ENCODE data around the gene LRRC59.

DNA sequence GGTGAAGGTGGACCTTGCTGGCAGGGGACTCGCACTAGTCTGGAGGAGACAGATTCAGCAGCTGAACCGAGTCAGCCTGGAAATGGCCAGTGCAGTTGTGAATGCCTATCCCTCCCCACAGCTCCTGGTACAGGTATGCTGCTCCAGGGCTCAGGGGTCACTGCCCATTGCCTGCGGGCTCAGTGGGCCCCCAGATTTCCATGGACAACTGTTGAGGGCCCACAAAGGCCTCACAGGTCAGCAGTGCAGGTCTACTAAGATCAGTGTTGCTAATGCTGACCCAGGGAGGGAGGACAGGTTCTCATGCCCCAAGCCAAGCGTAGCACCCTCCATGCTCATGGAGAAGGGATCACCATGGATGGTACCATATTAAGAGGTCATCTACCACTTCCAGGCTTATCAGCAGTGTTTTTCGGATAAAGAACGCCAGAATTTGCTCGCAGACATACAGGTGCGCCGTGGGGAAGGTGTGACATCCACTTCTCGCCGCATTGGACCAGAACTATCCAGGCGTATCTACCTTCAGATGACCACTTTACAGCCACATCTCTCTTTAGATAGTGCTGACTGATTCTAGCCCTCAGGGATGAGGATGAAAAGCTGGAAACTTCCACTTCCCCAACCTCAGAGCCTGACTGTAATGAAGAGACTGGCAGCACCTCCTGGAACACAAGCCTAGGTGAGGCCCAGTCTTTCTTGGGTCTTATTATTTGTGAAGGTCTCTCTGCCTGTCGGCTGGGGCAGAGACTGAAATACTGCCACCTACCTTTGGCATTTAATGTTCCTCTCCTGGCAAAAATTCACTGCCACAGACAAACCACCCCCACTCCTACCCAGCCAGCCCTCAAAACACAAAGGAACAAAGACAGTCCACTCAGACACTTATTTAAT is 16.7 kb downstream of the LRRC59 start:
- TF ChIP-seq, protein P1, sequence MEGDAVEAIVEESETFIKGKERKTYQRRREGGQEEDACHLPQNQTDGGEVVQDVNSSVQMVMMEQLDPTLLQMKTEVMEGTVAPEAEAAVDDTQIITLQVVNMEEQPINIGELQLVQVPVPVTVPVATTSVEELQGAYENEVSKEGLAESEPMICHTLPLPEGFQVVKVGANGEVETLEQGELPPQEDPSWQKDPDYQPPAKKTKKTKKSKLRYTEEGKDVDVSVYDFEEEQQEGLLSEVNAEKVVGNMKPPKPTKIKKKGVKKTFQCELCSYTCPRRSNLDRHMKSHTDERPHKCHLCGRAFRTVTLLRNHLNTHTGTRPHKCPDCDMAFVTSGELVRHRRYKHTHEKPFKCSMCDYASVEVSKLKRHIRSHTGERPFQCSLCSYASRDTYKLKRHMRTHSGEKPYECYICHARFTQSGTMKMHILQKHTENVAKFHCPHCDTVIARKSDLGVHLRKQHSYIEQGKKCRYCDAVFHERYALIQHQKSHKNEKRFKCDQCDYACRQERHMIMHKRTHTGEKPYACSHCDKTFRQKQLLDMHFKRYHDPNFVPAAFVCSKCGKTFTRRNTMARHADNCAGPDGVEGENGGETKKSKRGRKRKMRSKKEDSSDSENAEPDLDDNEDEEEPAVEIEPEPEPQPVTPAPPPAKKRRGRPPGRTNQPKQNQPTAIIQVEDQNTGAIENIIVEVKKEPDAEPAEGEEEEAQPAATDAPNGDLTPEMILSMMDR (IDR thresholded peaks at IDR 0.05) = no peak
- TF ChIP-seq POLR2A (IDR thresholded peaks at IDR 0.05) (no peak), POLR2AphosphoS5 (IDR thresholded peaks at IDR 0.05) (no peak)

Measured in stomach (tissue), 4 donors.